Calu3 (cell line): ENCODE results near the gene DTWD1. TPM values are rescaled to one million over a fixed set of nuclear protein-coding genes. Genes with fewer than 3 reads are reported as not detected.
"Not testable (repeated sequence)": the region's sequence is repeated elsewhere in the genome, so short reads cannot be mapped to it uniquely, and the experiment has no call there.

Experiments used
- BruUV-seq: library from RNA; stranded (reverse); fragments of 400-500 nt; replicated peaks from 2 replicates; lab custom pipeline; 2021; lab: Mats Ljungman, UMichigan
- CTCF ChIA-PET: fragments of 300-600 bp; sonication (Branson Sonifier 250); formaldehyde crosslinking; loops from one replicate; lab custom pipeline; 2022; ENCODE audit warnings: antibody characterized with exemption; lab: Charles Lee
- DNase-seq: peaks from one replicate; pipeline ENCODE4 v3.0.0; 2022
- H3K27ac Mint-ChIP-seq: one replicate; pipeline ENCODE4 v1.8.0; 2022; ENCODE audit warnings: mixed read lengths; ENCODE audit not compliant: unreplicated experiment
- H3K27me3 Mint-ChIP-seq: one replicate; pipeline ENCODE4 v1.8.0; 2022; ENCODE audit warnings: mixed read lengths; ENCODE audit not compliant: unreplicated experiment
- H3K36me3 Mint-ChIP-seq: one replicate; pipeline ENCODE4 v1.8.0; 2022; ENCODE audit warnings: mild to moderate bottlenecking, moderate library complexity, mixed read lengths; ENCODE audit not compliant: insufficient read depth, unreplicated experiment
- H3K4me1 Mint-ChIP-seq: one replicate; pipeline ENCODE4 v1.8.0; 2022; ENCODE audit warnings: mild to moderate bottlenecking, low read depth, mixed read lengths; ENCODE audit not compliant: unreplicated experiment
- H3K4me3 Mint-ChIP-seq: one replicate; pipeline ENCODE4 v1.8.0; 2022; ENCODE audit warnings: mild to moderate bottlenecking, low read depth, moderate library complexity, mixed read lengths; ENCODE audit not compliant: unreplicated experiment
- H3K9me3 Mint-ChIP-seq: one replicate; pipeline ENCODE4 v1.8.0; 2022; ENCODE audit warnings: low read depth, mixed read lengths; ENCODE audit not compliant: unreplicated experiment
- CTCF ChIP-seq: fragments of 200-600 bp; IDR thresholded peaks from one replicate; pipeline ENCODE4 v1.8.0; 2022; ENCODE audit warnings: antibody characterized with exemption; ENCODE audit not compliant: unreplicated experiment
- intact Hi-C: fragments of 100-400 bp; cut with micrococcal nuclease; formaldehyde crosslinking; loops from one replicate; pipeline ENCODE4 v1.10.0; 2022; ENCODE audit not compliant: unreplicated experiment
- total RNA-seq: library from RNA; stranded (reverse); gene quantifications from 2 replicates; pipeline ENCODE4 v1.2.3, GENCODE V29; 2022

The DTWD1 gene
- total RNA-seq, 1 experiment from 2014 or later, result 21.4 TPM

DNA sequence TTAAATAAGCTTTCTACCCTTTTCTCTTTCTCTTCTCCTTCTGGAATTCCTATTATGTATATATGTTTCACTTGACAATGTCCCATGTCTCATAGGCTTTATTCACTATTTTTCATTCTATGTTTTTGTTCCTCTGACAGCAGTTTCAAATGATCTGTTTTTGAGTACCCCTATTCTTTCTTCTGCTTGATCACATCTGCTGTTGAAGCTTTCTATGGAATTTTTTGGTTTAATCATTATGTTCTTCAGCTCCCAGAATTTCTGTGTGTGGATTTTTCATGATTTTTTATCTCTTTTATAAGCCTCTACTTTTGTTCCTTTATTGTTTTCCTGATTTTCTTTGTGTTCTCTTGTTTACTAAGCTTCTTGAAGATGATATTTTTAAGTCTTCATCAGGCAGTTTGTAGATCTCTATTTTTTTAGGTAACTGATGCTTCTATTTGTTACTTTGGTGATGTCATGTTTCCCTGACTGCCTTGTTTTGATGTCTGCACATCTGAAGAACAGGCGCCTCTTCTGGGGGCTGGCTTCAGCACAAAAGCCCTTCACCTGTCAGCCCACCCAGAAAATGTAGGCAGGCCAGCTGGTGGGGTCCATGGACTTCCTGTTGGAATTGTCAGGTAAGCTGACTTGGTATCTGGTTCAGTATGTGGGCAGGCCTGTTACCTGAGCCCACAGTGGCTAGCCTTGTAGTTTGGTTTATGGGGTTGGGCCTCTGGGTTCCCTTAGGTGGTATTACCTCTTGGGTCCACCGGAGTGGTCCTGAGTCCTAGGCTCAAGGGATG lies 16.0 kb upstream of the DTWD1 start:
- Mint-ChIP-seq H3K9me3 (peaks cover 3% of the 10 kb centered on the region), H3K27me3 (no peaks in the 10 kb centered on the region), H3K27ac (no peak overlapping the region), H3K36me3 (no peaks in the 10 kb centered on the region), H3K4me3 (no peak overlapping the region), H3K4me1 (no peaks in the 10 kb centered on the region)
- no TSS peak for BruUV-seq
- no peak for DNase-seq
- TF ChIP-seq CTCF, result no peak
- intact Hi-C loops, result no loop called here
- CTCF ChIA-PET, result interaction anchor here (0.8 kb wide), 1 partner anchor 856 kb away, joined by 4 read pairs; no protein-coding TSS in a partner anchor

GRCh38 chr15:49605588-49605987 lies 15.3 kb upstream of the DTWD1 start:
- intact Hi-C loops, result no loop called here

GRCh38 chr15:49606594-49606993 lies 14.3 kb upstream of the DTWD1 start:
- CTCF ChIA-PET, result no interaction called here
- no peak overlapping the region for H3K27ac Mint-ChIP-seq
- no peaks in the 10 kb centered on the region for H3K27me3 Mint-ChIP-seq
- BruUV-seq, result no TSS peak
- no peaks in the 10 kb centered on the region for H3K4me1 Mint-ChIP-seq
- no peak overlapping the region for H3K4me3 Mint-ChIP-seq
- DNase-seq, result no peak
- no peaks in the 10 kb centered on the region for H3K36me3 Mint-ChIP-seq
- no peak for TF ChIP-seq CTCF
- H3K9me3 Mint-ChIP-seq, result no peaks in the 10 kb centered on the region
- intact Hi-C loops, result no loop called here

More at GRCh38 chr15:49605588-49605987, 15.3 kb upstream of the DTWD1 start:
- H3K27me3 Mint-ChIP-seq, result no peaks in the 10 kb centered on the region
- TF ChIP-seq CTCF, result no peak
- DNase-seq, result no peak
- no peaks in the 10 kb centered on the region for H3K36me3 Mint-ChIP-seq
- H3K9me3 Mint-ChIP-seq, result peaks cover 3% of the 10 kb centered on the region
- CTCF ChIA-PET, result no interaction called here
- no peak overlapping the region for H3K4me3 Mint-ChIP-seq
- H3K27ac Mint-ChIP-seq, result no peak overlapping the region
- no peaks in the 10 kb centered on the region for H3K4me1 Mint-ChIP-seq
- no TSS peak for BruUV-seq

GRCh38 chr15:49610157-49610918 lies 10.5 kb upstream of the DTWD1 start:
- no peaks in the 10 kb centered on the region for H3K4me1 Mint-ChIP-seq
- no peaks in the 10 kb centered on the region for H3K36me3 Mint-ChIP-seq
- intact Hi-C loops, result no loop called here
- no peak for DNase-seq
- CTCF ChIA-PET, result no interaction called here
- no peak overlapping the region for H3K4me3 Mint-ChIP-seq
- BruUV-seq, result no TSS peak
- TF ChIP-seq CTCF, result no peak
- H3K9me3 Mint-ChIP-seq, result peaks cover 3% of the 10 kb centered on the region
- no peaks in the 10 kb centered on the region for H3K27me3 Mint-ChIP-seq
- no peak overlapping the region for H3K27ac Mint-ChIP-seq

DNA sequence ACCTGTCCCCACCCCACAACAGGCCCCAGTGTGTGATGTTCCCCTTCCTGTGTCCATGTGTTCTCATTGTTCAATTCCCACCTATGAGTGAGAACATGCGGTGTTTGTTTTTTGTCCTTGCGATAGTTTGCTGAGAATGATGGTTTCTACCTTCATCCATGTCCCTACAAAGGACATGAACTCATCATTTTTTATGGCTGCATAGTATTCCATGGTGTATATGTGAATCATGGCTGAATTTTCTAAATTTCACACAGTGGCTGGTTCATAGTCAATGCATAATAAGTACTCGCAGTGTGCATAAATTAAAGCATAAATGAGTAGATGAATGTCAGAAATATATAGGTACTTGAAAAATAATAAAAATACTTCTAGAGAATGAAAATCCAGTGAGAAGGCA lies 8.6 kb upstream of the DTWD1 start:
- H3K9me3 Mint-ChIP-seq, H3K27ac Mint-ChIP-seq, H3K27me3 Mint-ChIP-seq, intact Hi-C loops, H3K36me3 Mint-ChIP-seq, DNase-seq, CTCF ChIA-PET, H3K4me3 Mint-ChIP-seq, H3K4me1 Mint-ChIP-seq, BruUV-seq: not testable (repeated sequence)
